HG02885 (cell line): ENCODE results near the gene KRTAP10-7.
"Not testable (repeated sequence)": the region's sequence is repeated elsewhere in the genome, so short reads cannot be mapped to it uniquely, and the experiment has no call there.

Source experiments
- ATAC-seq: cut with Tn5 transposase; IDR thresholded peaks from one replicate; pipeline ENCODE4 v1.9.1; 2021; ENCODE audit warnings: mild to moderate bottlenecking; ENCODE audit not compliant: unreplicated experiment, poor library complexity

KRTAP10-7 gene

GRCh38 chr21:44571296-44571695, 29.1 kb upstream of the KRTAP10-7 start:
- ATAC-seq, result no peak

- ATAC-seq, result no peak
Observed at GRCh38 chr21:44571844-44572782, 28.3 kb upstream of the KRTAP10-7 start.

- no peak for ATAC-seq
Observed at GRCh38 chr21:44572959-44573583, 27.3 kb upstream of the KRTAP10-7 start.

DNA sequence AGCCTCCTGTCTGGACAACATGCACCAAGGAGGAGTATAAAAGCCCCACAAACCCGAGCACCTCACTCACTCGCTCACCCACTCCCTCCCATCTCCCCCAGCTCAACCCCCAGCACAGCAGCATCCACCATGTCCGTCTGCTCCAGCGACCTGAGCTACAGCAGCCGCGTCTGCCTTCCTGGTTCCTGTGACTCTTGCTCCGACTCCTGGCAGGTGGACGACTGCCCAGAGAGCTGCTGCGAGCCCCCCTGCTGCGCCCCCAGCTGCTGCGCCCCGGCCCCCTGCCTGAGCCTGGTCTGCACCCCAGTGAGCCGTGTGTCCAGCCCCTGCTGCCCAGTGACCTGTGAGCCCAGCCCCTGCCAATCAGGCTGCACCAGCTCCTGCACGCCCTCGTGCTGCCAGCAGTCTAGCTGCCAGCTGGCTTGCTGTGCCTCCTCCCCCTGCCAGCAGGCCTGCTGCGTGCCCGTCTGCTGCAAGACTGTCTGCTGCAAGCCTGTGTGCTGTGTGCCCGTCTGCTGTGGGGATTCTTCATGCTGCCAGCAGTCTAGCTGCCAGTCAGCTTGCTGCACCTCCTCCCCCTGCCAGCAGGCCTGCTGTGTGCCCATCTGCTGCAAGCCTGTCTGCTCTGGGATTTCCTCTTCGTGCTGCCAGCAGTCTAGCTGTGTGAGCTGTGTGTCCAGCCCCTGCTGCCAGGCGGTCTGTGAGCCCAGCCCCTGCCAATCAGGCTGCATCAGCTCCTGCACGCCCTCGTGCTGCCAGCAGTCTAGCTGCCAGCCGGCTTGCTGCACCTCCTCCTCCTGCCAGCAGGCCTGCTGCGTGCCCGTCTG, 26.6 kb upstream of the KRTAP10-7 start, which contains the start of gene KRTAP10-4:
Gene KRTAP10-4 (plus strand): TSS at position 100 of the 827 bp plus-strand sequence. CDS start 30 bp downstream, at position 130.
- ATAC-seq, result not testable (repeated sequence)

GRCh38 chr21:44574457-44575306, 25.7 kb upstream of the KRTAP10-7 start:
- no peak for ATAC-seq

DNA sequence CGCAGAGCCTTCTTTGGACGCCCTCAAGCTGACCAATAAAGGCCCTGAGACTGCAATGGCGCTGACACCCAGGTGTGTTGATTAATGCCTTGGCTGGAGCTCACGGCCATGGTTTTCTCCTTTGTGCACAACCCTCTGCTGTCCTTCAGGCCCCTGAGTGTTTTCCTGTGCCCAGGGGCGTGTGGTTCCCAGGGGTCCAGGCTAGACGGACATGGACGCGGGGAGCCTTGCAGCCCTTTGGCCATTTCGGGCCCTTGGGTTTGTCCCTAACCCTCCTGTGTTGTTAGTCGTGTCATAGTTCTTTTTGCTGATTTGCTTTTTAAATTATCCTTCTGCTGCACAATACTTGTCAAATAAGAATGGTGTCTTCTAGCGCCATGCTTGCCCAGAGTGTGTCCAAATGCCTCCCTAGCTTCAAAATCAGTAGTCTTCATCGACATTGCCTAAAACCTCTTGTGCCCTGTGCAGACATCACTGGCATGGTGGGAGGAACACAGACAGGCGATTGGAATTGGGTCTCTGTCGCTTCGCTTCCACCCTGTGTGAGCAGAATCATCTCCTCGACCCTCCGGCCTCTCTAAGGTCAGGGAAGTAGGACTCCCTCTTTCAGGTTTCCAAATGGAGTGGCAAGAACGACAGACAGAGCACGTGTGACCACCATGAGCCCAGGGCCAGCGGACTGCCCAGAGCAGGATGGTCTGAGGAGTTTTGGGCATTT, 24.9 kb upstream of the KRTAP10-7 start:
- ATAC-seq, result no peak

DNA sequence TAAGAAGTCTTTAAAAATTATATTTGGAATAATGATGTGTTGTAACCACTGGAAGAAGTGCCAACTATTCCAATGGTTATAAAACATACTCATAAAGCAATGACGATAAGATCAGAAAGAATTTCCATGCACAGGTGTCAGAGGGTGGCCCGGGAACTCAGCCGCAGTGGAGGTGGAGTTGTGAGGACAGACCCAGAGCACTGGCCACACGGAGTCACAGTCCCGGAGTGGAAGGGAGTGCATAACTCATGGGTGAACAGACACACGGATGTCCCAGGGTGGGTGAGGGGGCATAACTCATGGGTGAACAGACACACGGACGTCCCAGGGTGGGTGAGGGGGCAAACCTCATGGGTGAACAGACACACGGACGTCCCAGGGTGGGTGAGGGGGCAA, 24.4 kb upstream of the KRTAP10-7 start:
- ATAC-seq, result no peak

DNA sequence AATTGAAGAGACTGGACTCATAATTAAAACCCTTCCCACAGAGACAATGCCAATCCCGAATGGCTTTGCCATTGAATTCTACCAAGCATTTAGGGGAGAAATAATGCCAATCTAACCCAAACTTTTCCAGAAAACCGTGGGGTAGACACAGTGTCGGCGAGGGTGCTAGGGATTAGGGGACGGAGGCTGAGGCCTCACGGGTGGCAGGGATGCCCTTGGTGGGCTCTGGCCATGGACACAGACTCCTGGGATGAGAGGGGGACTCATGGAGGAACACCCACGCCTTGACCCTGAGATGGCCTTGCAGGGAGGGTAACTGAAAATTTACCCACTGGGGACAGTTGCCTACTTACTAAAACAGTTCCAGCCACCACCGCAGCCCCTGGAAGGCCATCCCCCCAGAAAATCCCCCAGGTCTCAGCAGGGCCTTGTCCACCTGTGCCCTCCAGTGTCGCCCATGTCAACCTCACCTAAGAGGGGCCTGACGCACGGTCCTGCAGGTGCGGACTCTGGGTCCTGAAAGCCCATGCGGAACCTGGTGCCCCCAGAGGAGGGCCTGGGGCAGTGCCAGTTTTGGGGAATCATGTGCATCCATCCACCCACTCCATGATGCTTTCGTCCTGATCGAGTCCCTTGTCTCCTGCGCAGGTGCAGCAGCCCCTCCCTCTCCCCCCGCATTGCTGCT, 21.9 kb upstream of the KRTAP10-7 start:
- no peak for ATAC-seq

DNA sequence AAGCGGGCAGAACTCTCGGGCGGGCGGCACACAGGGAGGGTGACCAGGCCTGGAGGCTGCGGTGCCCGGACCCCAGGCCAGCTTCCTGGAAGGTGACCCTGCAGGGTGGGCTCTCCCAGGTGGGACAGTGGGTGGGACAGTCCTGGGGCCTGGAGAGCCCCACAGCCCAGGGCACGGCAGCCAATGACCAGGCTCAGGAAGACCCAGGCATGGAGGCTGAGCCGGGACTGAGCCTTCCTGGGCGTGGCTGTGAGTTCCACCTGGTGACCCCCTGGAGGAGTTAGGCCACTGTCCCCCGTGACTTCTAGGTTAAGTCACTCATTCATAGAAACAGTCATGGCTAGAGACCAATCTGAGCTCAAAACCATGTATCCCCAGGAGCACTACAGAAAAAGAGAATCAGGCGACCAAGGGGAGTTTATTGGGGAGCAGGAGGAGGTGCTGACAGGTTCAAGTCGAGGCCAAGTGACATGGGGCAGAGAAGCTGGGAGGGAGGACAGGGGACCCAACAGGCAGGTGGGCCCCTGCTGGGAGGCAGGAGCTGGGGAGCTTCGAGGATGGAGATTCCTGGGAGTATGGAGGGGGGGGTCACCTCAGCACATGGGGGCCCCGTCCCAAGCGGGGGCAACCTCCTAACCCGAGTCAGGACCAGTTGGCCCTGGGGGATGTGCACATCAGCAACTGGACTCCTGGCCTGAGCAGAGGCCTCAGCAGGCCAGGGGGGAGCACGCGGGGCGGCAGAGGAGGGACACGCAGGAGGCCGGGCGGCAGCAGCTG, 21.2 kb upstream of the KRTAP10-7 start:
- no peak for ATAC-seq

DNA sequence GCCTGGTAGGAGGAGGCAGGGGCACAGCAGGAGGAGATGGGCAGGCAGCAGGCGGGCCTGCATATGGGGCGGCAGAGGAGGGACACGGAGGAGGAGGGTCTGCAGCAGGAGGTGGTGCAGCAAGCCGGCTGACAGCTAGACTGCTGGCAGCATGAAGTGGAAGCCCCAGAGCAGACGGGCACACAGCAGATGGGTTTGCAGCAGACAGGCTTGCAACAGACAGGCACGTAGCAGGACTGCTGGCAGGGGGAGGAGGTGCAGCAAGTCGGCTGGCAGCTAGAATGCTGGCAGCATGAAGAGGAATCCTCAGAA, 20.6 kb upstream of the KRTAP10-7 start:
- ATAC-seq, result no peak

GRCh38 chr21:44580231-44580821, 20.1 kb upstream of the KRTAP10-7 start, which contains the start of gene KRTAP10-5:
Gene KRTAP10-5, minus strand, starts transcription at chr21:44580604. Its CDS starts 26 bp downstream, at chr21:44580578.
- ATAC-seq, result not testable (repeated sequence)

- ATAC-seq, result no peak
Observed at GRCh38 chr21:44581158-44581557, 19.2 kb upstream of the KRTAP10-7 start.

DNA sequence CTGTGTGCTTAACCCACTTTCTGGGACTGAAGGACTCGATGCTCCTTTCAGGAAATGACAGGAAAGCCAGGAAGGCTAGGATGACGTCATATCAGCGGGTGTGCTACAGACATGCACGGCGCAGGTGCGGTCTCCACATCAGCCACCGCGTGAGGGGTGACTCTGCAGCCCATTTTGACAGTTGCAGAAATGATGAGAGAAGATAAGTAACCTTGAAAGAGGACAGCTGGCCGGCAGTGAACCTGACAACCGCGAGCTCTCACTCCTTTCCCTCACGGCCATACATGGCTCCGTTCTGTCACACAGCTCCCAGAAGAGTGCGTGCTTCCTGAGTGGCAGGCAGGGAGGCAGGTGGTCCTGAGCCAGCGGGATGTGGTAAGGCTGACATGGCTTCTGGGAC, 18.3 kb upstream of the KRTAP10-7 start:
- no peak for ATAC-seq

DNA sequence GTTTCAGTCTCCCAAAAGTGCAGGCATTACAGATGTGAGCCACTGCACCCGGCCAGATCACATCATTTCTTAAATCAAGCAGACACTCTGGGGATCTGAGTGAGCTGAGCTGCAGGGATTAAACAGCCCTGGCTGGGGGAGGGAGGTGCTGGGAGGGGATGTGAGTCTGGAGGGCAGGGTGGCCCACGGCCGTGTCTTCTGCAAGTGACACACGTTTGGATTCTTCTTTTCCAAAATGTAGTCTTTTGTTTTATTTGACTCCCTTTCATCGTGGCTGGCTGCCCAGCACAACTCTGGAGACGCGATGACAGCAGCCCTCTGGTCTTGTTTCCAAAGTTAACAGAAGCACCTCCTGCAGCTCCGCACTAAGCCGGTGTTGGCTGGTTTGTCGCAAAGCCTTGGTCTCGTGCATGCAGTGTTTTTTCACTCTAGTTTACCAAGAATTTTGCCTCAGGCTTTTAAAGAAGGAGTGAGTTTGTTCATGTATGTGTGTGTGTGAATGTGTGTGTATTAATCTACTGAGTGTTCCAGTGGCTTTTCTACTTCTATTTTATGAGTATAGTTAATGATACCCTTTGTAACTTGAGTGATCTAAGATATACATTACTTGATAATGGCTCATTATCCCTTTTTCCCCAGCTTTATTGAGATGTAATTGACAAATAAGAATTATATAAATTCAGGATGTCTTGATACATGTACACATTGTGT, 17.2 kb upstream of the KRTAP10-7 start:
- ATAC-seq, result no peak

DNA sequence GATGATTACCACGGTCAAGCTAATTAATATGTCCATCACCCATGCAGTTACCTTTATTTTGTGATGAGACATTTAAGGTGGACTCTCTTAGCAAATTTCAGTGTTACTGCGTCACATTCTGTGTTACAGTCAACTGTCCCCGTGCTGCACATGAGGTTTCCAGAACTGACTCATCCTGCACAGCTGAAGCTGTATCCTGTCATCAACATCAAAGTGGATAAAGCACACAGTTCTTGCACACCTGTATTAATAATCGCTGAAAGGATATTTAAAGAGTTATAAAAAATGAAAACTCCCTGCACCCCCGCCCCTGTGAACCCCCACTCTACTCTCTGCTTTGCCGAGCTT, 16.6 kb upstream of the KRTAP10-7 start:
- ATAC-seq, result no peak

- ATAC-seq, result no peak
Observed at GRCh38 chr21:44585892-44586291, 14.5 kb upstream of the KRTAP10-7 start.

DNA sequence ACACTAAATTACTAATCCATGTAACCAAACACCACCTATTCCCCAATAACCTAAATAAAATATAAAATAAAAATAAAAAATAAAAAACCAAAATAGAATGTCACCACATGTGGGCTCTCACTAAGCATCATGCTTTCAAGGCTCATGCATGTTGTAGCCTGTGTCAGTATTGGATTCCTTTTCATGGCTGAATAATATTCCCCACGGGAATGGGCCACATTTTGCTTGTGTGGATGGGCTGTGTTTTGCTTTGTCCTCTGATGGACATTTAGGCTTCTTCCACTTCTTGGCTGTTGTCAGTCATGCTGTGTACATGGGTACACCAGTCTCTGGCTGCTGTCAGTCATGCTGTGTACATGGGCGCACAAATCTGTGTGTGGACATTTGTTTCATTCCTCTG, 11.3 kb upstream of the KRTAP10-7 start:
- ATAC-seq, result no peak
